ENCODE measurements around the gene PIEZO1. TPM values are rescaled to one million over a fixed set of nuclear protein-coding genes. Genes with fewer than 3 reads are reported as not detected.

Gene PIEZO1
- total and polyA plus RNA-seq, 8 donors = 16.3 to 255 (median 31.8) TPM

- DNase-seq (peak in 1 of 6 donors; percentile 68), ATAC-seq (no peak), FAIRE-seq (no peak)
- H3K27me3 ChIP-seq = no peaks in the 10 kb centered on the region
- no peaks in the 10 kb centered on the region for H3K9me3 ChIP-seq
- H3K4me3 ChIP-seq = no peak overlapping the region
- WGBS, 2 donors = 87 to 91% methylated on average over 37 of the region's 37 CpGs
- H3K4me1 ChIP-seq = no peaks in the 10 kb centered on the region
- no peak overlapping the region for H3K27ac ChIP-seq
- TF ChIP-seq CTCF (IDR thresholded peaks at IDR 0.05) = no peak
- peaks cover 0 to 7% (median 3%) of the 10 kb centered on the region in 3 donors for H3K36me3 ChIP-seq
- intact Hi-C loops (cut with DNase I) = no loop called here
Observed at GRCh38 chr16:88694221-88695087, 90.6 kb downstream of the PIEZO1 start.

GRCh38 chr16:88693420-88694177 is 91.4 kb downstream of the PIEZO1 start:
- H3K36me3 ChIP-seq = peaks cover 0 to 7% (median 0%) of the 10 kb centered on the region in 3 donors
- no peaks in the 10 kb centered on the region for H3K27me3 ChIP-seq
- H3K4me3 ChIP-seq = no peak overlapping the region
- H3K4me1 ChIP-seq = peaks cover 0 to under 1% (median 0%) of the 10 kb centered on the region in 3 donors
- no peak for TF ChIP-seq CTCF (IDR thresholded peaks at IDR 0.05)
- FAIRE-seq (no peak), ATAC-seq (no peak), DNase-seq (peak in 1 of 6 donors; percentile 51)
- no peaks in the 10 kb centered on the region for H3K9me3 ChIP-seq
- 88 to 91% methylated on average over 39 of the region's 39 CpGs for WGBS, 2 donors
- intact Hi-C loops (cut with DNase I) = no loop called here
- H3K27ac ChIP-seq = no peak overlapping the region

- no peak for ATAC-seq
- Histone ChIP-seq H3K36me3 (peaks cover 0 to 2% (median 0%) of the 10 kb centered on the region in 3 donors), H3K4me3 (no peak overlapping the region), H3K27ac (no peak overlapping the region), H3K9me3 (no peaks in the 10 kb centered on the region), H3K27me3 (no peaks in the 10 kb centered on the region), H3K4me1 (peaks cover 4 to 8% (median 6%) of the 10 kb centered on the region in 3 donors)
- no peak for TF ChIP-seq CTCF (IDR thresholded peaks at IDR 0.05)
- FAIRE-seq = no peak
- intact Hi-C loops (cut with DNase I) = no loop called here
- DNase-seq = no peak
- WGBS, 2 donors = 76 to 93% methylated on average over 10 of the region's 10 CpGs
Observed at GRCh38 chr16:88692861-88693260, 92.2 kb downstream of the PIEZO1 start.

DNA sequence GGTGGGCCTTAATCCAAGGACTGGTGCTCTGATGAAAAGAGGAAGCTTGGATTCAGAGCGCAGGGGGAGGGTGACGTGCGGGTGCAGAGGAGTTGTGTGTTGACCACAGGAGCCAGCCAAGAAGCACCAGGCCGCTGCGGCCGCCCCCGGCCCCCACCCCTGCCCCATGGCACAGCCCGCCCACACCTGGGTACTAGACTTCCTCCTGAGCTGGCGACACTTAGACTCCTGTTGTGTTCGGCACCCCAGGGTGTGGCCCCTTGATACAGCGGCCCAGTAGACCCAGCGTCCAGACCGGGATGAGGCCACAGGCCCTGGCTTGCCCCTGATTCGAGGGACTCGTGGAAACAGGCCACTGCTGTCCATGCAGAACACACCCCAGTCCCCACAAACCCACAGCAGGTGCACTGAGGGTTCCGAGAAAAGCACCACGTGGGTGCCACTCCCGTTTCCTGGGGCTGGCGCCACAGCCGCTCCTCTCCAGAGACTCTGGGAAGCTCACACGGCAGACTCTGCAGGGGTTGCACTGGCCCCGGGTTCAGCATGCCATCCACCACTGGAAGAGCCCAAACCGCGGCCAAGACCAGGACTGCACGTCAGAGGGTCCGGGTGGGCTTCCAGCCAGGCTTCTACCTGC is 93.0 kb downstream of the PIEZO1 start:
- Histone ChIP-seq H3K27me3 (no peaks in the 10 kb centered on the region), H3K9me3 (no peaks in the 10 kb centered on the region), H3K27ac (no peak overlapping the region), H3K36me3 (no peaks in the 10 kb centered on the region), H3K4me3 (no peak overlapping the region), H3K4me1 (peaks cover 10 to 16% (median 14%) of the 10 kb centered on the region in 3 donors)
- FAIRE-seq = no peak
- peak in 3 of 6 donors; percentile 17 to 65 (median 52) for DNase-seq
- no peak for TF ChIP-seq CTCF (IDR thresholded peaks at IDR 0.05)
- ATAC-seq = no peak
- intact Hi-C loops (cut with DNase I) = no loop called here
- WGBS, 2 donors = 83 to 86% methylated on average over 23 to 26 of the region's 26 CpGs

Measured in pancreas (tissue), 10 donors.